ENCODE results near the gene OSCP1. TPM values are rescaled to one million over a fixed set of nuclear protein-coding genes. Genes with fewer than 3 reads are reported as not detected.

The OSCP1 gene
- total and polyA plus RNA-seq, 2 donors (not counting 3 experiments of a cell fraction or from before 2014, with no cell fraction given), result 4.6 to 8.3 TPM

DNA sequence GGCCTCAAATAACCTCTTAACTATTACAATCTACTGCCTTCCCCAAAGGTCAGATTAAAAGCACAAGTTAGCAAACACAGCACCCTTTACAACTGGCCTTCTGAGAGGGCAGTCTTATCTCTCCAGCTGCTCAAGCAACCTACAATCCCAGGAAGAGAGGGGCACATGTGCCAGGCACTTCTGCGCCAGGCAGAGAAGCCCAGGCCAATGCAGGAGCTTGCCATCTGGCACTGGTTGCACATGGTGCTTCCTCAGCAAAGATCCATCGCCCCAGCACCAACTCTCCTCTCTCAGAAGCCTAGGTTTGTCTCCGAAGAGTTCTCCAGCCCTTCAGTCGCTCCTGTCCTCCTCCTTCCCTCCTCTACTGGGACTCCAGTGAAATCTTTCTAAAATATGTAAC, 67.0 kb downstream of the OSCP1 start:
- TF ChIP-seq GATA2 (IDR thresholded peaks at IDR 0.05; ENCODE audit: insufficient read depth, insufficient read length, low read depth, low read length) (no peak), MAX (IDR thresholded peaks at IDR 0.05; ENCODE audit: insufficient read depth, insufficient read length) (no peak), MYC (IDR thresholded peaks at IDR 0.05; ENCODE audit: low read depth, low read length) (no peak), EZH2 (IDR thresholded peaks at IDR 0.05; ENCODE audit: borderline replicate concordance, low read depth, low read length, severe bottlenecking) (no peak), FOS (IDR thresholded peaks at IDR 0.05; ENCODE audit: borderline replicate concordance, insufficient read depth, low read length) (no peak), POLR2AphosphoS5 (IDR thresholded peaks at IDR 0.05; ENCODE audit: insufficient read depth, low read depth, low read length) (no peak), POLR2A (IDR thresholded peaks at IDR 0.05; ENCODE audit: low read depth, low read length) (no peak), JUN (IDR thresholded peaks at IDR 0.05; ENCODE audit: borderline replicate concordance, insufficient read depth, insufficient read length, low read depth) (no peak), CTCF (IDR thresholded peaks at IDR 0.05; ENCODE audit: extremely low read depth in 1 of 2, insufficient read depth in 1 of 2, low read depth in 1 of 2, low read length in 2 of 2) (no peak)
- no peak for DNase-seq (ENCODE audit: low read depth, low spot score)
- Histone ChIP-seq H4K20me1 (replicated peaks; ENCODE audit: control insufficient read depth, extremely low read depth, insufficient read depth, low read length) (no peaks in the 10 kb centered on the region), H3K79me2 (ENCODE audit: control insufficient read depth, insufficient read depth, low read length) (peaks cover 63% of the 10 kb centered on the region), H3K4me1 (ENCODE audit: control insufficient read depth, extremely low read depth, insufficient read depth, low read length) (peaks cover 26% of the 10 kb centered on the region), H3K27me3 (ENCODE audit: control insufficient read depth in 2 of 2, insufficient read depth in 2 of 2, low read length in 2 of 2) (no peaks in the 10 kb centered on the region), H2AFZ (ENCODE audit: low read depth, low read length) (no peak overlapping the region), H3K9ac (replicated peaks; ENCODE audit: extremely low read depth, insufficient read depth, low read length) (no peak overlapping the region), H3K9me1 (replicated peaks; ENCODE audit: control insufficient read depth, extremely low read depth, insufficient read depth, low read length) (no peaks in the 10 kb centered on the region), H3K4me3 (replicated peaks in 1 of 3; ENCODE audit: insufficient read depth in 1 of 3, low read depth in 1 of 3, low read length in 3 of 3) (no peak overlapping the region), H3K4me2 (ENCODE audit: insufficient read depth, low read length) (no peak overlapping the region), H3K27ac (ENCODE audit: insufficient read depth, low read depth, low read length) (no peak overlapping the region), H3K36me3 (ENCODE audit: control insufficient read depth in 2 of 2, extremely low read depth in 1 of 2, insufficient read depth in 2 of 2, low read length in 2 of 2) (no peaks in the 10 kb centered on the region), H3K9me3 (replicated peaks; ENCODE audit: control insufficient read depth, insufficient read depth, low read length) (no peaks in the 10 kb centered on the region)
- CTCF ChIA-PET, result interaction anchor here (1.4 kb wide), 2 partner anchors 14 to 40 kb away, joined by 5 to 6 read pairs; no protein-coding TSS in a partner anchor
- dilution Hi-C loops (cut with MboI; ENCODE audit: extremely low pct_ligation_motif_present, low sequenced_read_pairs), result no loop called here
- intact Hi-C loops (cut with micrococcal nuclease), result no loop called here
- no TSS peak for BruUV-seq (replicated peaks)
- POLR2A ChIA-PET, result interaction anchor here (0.6 kb wide), 1 partner anchor 16 kb away, joined by 4 read pairs; no protein-coding TSS in a partner anchor
- no peak for FAIRE-seq

All from endothelial cell of umbilical vein (primary cell).